C4-2B (cell line): ENCODE measurements around the gene CLPSL1.

Experiments
- ZFX ChIP-seq: fragments of 450-650 bp; IDR thresholded peaks from 2 replicates; pipeline ENCODE4 v1.6.1; 2017
- TF ChIP-seq, protein P1 (sequence below): fragments of 450-650 bp; conservative IDR thresholded peaks from 2 replicates; pipeline ENCODE4 v1.5.1; 2017; ENCODE audit warnings: mild to moderate bottlenecking

DNA sequence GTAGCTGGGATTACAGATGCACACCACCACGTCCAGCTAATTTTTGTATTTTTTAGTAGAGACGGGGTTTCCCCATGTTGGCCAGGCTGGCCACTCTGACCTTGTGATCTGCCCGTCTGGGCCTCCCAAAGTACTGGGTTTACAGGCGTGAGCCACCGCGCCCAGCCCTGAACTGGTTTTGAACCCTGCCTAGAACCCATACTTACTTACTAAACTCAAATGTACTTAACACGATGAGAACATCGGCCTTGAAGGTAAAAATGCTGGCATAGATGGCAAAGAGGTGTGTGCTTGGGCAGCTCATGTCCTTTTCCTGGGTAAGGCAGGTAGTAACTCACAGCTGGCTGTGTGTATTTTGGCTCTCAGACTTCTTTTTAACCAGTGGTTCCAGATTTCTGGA, 47.2 kb upstream of the CLPSL1 start:
- TF ChIP-seq, protein P1, sequence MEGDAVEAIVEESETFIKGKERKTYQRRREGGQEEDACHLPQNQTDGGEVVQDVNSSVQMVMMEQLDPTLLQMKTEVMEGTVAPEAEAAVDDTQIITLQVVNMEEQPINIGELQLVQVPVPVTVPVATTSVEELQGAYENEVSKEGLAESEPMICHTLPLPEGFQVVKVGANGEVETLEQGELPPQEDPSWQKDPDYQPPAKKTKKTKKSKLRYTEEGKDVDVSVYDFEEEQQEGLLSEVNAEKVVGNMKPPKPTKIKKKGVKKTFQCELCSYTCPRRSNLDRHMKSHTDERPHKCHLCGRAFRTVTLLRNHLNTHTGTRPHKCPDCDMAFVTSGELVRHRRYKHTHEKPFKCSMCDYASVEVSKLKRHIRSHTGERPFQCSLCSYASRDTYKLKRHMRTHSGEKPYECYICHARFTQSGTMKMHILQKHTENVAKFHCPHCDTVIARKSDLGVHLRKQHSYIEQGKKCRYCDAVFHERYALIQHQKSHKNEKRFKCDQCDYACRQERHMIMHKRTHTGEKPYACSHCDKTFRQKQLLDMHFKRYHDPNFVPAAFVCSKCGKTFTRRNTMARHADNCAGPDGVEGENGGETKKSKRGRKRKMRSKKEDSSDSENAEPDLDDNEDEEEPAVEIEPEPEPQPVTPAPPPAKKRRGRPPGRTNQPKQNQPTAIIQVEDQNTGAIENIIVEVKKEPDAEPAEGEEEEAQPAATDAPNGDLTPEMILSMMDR, result no peak
- TF ChIP-seq ZFX, result no peak
